ENCODE measurements around the gene SDR39U1. TPM values are rescaled to one million over a fixed set of nuclear protein-coding genes. Genes with fewer than 3 reads are reported as not detected.

SDR39U1 gene
- total RNA-seq, 1 donor from 2014 or later: 61.6 TPM

- DNase-seq (no peak), ATAC-seq (no peak)
- intact Hi-C loops (cut with DNase I): no loop called here
- H3K27me3 ChIP-seq: no peaks in the 10 kb centered on the region
- H3K36me3 ChIP-seq: peaks cover 13% of the 10 kb centered on the region
- H3K4me3 ChIP-seq: no peak overlapping the region
- H3K27ac ChIP-seq: no peak overlapping the region
- H3K4me1 ChIP-seq: peaks cover 18% of the 10 kb centered on the region
- H3K9me3 ChIP-seq: no peaks in the 10 kb centered on the region
- TF ChIP-seq CTCF (IDR thresholded peaks at IDR 0.05): no peak
These were observed 36.2 kb downstream of the SDR39U1 start for GRCh38 chr14:24406416-24406815.

GRCh38 chr14:24404814-24405213 lies 37.8 kb downstream of the SDR39U1 start:
- no peak for TF ChIP-seq CTCF (IDR thresholded peaks at IDR 0.05)
- peaks cover 13% of the 10 kb centered on the region for H3K36me3 ChIP-seq
- H3K4me3 ChIP-seq: no peak overlapping the region
- peaks cover 30% of the 10 kb centered on the region for H3K4me1 ChIP-seq
- intact Hi-C loops (cut with DNase I): no loop called here
- no peak for DNase-seq
- H3K27ac ChIP-seq: no peak overlapping the region
- H3K9me3 ChIP-seq: no peaks in the 10 kb centered on the region
- no peak for ATAC-seq
- no peaks in the 10 kb centered on the region for H3K27me3 ChIP-seq

DNA sequence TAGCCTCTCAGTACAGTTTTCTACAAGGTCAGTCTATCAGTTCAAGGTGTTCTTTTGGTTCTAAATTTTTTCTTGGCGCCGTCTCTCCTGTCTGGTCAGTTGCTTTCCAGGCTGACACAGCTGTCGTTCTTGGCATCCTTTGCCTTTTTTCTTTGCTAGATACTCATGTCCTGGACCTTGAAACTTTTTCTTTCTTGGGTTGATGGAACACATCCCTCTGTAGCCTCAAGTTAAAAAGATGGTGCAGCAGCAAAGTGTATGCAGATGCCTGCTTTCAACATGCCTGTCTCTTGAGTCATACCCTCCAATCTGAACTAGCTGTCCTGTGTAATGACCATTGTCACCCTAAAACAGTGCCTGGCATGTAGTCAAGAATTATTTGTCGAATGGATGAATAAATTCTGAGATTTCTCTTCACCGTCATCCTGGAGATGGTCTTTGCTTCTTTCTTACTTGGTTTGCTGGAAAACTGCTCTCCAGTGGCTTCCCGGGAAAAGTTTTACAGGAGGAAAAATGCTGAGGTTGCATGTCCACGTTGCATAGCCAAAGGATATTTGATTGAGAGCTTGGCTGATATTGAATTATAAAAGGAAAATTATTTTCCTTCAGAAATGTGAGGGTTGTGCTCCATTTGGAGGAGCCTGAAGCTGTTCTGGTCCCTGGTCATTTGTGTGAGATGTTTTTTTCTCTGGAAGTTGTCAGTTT lies 39.1 kb downstream of the SDR39U1 start:
- peaks cover 41% of the 10 kb centered on the region for H3K4me1 ChIP-seq
- H3K27me3 ChIP-seq: no peaks in the 10 kb centered on the region
- peaks cover 4% of the 10 kb centered on the region for H3K36me3 ChIP-seq
- intact Hi-C loops (cut with DNase I): no loop called here
- no peak overlapping the region for H3K4me3 ChIP-seq
- no peak for ATAC-seq
- TF ChIP-seq CTCF (IDR thresholded peaks at IDR 0.05): no peak
- peak overlapping the region; percentile 3 for H3K27ac ChIP-seq
- H3K9me3 ChIP-seq: no peaks in the 10 kb centered on the region
- DNase-seq: no peak

- no peak for TF ChIP-seq CTCF (IDR thresholded peaks at IDR 0.05)
- Histone ChIP-seq H3K27me3 (no peaks in the 10 kb centered on the region), H3K4me1 (peaks cover 50% of the 10 kb centered on the region), H3K27ac (no peak overlapping the region), H3K4me3 (no peak overlapping the region), H3K9me3 (no peaks in the 10 kb centered on the region), H3K36me3 (no peaks in the 10 kb centered on the region)
- DNase-seq (no peak), ATAC-seq (no peak)
- intact Hi-C loops (cut with DNase I): no loop called here
These were observed 40.5 kb downstream of the SDR39U1 start for GRCh38 chr14:24401810-24402702.

DNA sequence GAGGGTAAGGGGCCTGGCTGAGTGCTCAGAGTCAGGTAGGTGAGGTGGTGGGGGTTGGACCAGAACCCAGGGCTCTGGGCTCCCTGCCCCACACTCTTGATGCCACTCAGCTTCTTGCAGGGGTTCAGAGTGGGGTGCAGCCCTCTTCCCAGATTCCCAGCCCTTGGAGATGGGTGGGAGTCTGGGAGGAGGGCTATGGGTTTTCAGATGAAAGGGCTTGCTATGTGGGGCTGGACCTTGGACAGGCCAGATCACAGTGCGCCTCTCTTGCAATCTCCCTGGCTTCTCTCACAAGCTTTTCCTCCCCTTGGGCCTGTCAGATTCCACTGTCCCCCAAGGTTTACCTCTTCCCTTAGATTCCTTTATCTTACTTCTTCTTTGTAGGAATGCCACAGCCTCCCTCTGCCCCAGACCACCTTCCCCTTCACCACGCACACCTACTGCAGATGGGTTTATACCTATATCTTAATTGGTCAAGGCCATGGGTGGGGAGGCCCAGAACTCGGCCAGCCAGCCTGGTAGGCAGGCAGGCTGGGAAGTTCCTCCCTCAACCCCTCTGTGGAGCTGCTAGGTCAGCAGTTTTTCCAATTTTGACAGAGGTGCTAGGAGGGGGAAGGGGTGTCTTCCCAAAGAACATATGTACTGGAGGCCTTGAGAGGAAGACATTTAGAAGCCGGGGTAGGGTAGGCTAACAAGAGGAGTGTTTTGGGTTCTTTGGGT lies 42.4 kb downstream of the SDR39U1 start:
- Histone ChIP-seq H3K36me3 (no peaks in the 10 kb centered on the region), H3K27me3 (no peaks in the 10 kb centered on the region), H3K9me3 (no peaks in the 10 kb centered on the region), H3K27ac (peak overlapping the region; percentile 14), H3K4me3 (peak overlapping the region; percentile 75), H3K4me1 (peaks cover 50% of the 10 kb centered on the region)
- no peak for ATAC-seq
- DNase-seq: no peak
- TF ChIP-seq CTCF (IDR thresholded peaks at IDR 0.05): no peak
- intact Hi-C loops (cut with DNase I): no loop called here
